GM12874 (cell line): ENCODE results near the gene CCBE1.

ENCODE experiments used
- TF ChIP-seq, protein P1 (sequence below): IDR thresholded peaks from 2 replicates; pipeline ENCODE4 v1.5.1; 2011; ENCODE audit warnings: low read depth, mild to moderate bottlenecking, control low read depth, low read length, moderate library complexity; ENCODE audit not compliant: insufficient read depth

CCBE1 gene

DNA sequence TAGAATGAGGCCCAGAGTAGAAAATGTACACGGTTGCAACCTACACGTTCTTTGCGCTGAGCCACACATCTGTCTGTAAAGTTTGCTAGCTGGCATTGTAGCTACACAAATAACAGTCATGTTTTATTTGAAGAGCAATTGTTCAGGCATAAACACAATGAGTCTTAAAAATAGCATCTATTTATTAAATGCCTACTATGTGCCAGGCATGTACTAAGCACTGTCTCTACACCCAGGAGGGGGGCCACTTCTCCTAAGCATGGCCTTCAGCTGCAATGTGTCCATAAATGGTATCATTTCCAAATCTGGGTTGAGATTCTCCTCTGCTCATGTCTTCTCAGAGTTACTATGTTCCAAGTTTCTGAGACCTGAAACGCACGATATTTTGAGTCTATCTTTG is 182.1 kb downstream of the CCBE1 start:
- TF ChIP-seq, protein P1, sequence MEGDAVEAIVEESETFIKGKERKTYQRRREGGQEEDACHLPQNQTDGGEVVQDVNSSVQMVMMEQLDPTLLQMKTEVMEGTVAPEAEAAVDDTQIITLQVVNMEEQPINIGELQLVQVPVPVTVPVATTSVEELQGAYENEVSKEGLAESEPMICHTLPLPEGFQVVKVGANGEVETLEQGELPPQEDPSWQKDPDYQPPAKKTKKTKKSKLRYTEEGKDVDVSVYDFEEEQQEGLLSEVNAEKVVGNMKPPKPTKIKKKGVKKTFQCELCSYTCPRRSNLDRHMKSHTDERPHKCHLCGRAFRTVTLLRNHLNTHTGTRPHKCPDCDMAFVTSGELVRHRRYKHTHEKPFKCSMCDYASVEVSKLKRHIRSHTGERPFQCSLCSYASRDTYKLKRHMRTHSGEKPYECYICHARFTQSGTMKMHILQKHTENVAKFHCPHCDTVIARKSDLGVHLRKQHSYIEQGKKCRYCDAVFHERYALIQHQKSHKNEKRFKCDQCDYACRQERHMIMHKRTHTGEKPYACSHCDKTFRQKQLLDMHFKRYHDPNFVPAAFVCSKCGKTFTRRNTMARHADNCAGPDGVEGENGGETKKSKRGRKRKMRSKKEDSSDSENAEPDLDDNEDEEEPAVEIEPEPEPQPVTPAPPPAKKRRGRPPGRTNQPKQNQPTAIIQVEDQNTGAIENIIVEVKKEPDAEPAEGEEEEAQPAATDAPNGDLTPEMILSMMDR, result no peak

DNA sequence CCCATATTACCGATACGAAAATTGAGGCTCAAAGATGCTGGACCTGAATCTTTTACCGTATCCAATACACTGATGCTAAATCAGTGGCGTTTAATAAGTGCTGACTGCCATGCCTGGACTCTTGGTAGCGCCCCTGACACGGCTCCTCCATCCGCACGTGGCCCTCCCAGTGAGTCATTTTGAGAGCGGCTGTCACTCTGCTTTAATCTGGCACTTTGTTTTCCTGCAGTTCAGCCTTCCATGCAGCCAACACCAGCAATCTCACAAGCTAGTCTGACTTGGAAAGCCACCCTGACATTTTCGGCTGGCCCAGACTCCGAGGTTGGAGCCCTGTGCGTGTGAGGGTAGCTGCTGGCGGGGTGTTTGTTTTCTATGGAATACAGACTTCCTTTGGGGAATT is 183.0 kb downstream of the CCBE1 start:
- TF ChIP-seq, protein P1, result no peak

DNA sequence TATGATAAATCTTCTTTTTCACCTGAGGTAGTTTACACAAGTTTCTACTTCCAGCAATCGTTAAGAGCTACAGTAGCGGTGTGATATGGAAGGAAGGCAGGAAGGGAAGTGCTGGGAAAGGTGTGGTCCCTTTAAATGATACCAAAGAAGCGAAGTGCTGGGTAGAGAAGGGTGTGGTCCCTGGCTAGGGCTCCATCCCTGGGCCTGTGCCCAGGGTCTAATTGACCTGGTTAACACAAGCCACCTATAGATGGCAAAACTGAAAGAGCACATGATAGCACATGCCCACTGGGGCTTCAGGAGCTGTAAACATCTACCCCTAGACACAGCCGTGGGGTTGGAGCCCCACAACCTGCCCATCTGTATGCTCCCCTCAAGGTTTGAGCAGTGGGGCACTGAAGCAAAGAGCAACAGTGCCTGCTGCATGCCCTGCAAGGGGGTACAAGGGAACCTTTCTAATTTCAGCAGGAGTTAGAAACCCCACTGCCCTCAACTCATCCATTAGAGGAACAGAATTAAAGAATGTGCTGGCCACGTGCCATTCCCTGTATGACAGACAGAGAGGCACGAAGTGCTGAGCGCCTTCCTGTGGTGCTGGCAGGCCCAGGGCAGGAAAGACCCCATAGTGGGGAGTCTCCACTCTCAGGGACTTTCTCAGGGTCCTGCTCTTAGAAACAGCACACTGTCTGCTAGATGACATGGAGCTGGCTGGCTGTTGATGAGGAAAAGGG is 185.0 kb downstream of the CCBE1 start:
- TF ChIP-seq, protein P1, result no peak

DNA sequence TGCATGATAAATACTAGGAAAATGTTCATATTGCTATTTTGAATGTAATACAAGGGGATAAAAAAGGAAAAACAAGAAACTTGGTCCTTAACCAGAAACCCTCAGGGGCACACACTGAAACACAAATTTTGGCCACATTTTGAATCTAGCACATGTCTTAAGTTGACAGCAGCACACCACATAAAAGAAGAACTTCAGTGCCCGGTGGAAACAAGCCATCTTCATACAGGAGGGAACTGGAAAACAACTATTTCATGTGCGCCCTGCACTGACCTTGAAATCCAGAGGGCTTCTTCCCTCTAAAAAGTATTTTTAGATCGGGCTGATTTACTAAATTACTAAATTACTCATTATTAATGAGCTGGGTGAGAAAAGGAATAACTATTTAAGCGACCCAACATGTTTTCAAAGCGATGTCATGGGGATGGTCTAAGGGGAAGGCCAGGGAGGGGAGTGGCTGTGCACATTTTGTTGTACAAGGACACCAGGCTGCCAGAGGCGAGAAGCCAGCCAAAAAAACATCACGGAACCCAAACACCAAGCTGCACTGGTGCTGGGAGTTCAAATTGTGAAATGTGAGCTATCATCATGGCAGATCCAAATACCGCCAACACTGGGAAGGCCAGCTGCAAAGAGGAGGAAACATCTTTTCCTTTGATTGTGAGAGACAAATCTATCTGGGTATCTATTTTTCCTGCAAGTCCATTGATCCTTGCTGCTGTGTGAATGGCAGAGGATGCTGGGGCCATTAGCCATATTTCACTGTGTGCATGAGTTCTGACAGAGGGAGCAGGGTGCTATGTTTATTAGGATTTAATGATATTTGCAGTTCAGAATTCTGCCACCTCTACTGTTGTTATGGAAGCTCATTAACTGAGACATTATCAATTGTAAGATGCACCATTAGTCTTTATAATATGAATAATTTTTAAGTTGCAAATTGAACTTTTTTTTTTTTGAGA is 187.5 kb downstream of the CCBE1 start:
- TF ChIP-seq, protein P1, result no peak

DNA sequence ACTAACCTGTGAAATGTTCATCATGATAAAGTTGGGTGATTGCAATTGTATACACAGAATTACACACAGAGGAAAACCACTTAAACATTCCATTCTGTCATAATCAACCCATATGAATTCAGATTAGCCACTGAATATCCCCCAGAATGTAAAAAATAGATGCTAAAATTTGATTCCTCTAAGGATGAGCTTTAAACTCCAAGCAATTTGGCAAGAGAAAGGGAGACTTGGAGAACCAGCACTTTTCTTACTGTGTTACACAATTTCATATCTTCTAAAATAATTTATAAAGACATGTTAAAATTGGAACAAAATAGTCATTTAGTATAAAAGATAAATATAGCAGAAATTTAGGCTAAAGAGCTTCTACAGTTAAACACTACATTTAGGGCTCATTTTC is 191.9 kb downstream of the CCBE1 start:
- TF ChIP-seq, protein P1, result no peak

DNA sequence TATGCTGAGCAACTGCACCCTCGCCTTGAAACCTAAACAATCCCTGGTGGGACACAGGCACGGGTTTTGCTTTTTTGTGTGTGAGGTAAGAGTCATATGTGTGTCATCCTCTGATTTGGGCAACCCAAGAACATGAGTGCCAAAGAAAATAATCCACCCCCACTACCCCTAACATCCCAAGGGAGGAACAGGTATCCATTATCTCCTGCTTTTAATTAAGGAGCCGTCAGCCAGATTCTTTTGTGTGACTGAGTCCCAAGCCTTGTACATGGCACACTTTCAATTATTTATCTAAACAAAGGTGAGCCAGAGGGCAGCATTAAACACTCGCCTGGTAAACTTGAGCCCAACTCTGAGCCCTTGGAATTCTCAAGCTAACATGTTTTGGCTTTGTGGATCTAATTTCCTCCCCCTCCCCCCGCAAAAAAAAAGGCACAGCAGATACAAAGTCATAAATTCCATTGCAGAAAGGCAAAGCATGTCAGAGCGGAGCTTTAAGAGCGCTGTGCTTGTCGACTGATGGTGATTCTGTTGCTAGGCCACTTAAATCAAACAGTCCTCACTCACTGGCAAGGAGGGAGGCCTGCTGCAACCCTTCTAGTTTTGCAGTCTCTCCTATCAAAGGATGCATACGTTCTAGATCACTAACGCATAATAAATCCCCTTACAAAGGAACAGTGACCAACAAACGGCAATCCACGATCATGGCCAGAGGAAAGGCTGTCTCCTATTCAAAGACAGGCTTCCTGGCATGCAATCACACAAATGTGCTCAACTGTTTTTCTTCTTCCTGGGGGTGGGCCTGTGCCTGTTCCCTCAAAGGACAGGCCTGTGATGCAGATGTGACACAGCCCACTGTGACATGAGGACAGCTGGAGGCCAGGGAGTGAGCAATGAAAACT is 194.7 kb downstream of the CCBE1 start:
- TF ChIP-seq, protein P1, result no peak

DNA sequence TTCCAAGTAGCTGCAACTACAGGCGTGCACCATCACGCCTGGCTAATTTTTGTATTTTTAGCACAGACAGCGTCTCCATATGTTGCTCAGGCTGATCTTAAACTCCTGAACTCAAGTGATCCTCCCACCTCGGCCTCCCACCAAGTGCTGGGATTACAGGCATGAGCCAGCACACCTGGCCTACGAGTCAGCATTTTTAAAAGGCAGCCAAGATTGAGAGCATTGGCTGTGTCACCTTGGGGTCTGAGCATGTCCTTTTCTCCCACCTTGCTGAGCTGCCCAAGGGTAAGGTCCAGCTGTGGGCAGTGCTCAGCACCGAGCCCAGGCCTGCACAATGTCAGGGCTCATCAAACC is 195.3 kb downstream of the CCBE1 start:
- TF ChIP-seq, protein P1, result no peak
